NCI-H774 (cell line): Measurements from ENCODE around the gene TTC28.

Experiments
- DNase-seq: peaks from one replicate; lab custom pipeline; 2025; lab: John Stamatoyannopoulos, UW

Gene TTC28

GRCh38 chr22:28268850-28269249, 410.8 kb downstream of the TTC28 start:
- no peak for DNase-seq

- DNase-seq = no peak
Observed at GRCh38 chr22:28268171-28268570, 411.5 kb downstream of the TTC28 start.

DNA sequence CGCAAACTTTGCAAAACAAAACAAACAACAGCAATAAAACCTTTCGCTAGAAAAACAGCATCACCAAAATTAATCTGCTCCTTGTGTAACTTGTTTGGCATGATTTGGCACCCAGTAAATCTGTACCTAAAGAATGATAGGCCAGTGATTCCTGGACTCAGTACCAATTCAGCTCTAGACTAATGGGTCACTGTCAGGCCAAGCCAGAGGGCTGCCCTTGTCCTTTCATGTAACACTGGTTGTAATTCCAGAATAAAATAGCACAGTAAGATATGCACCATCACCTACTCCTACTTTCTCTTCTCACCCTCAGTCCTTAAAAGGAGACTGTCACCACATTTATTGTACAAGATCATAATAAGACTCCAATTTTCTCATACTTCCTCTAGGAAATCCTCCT, 419.0 kb downstream of the TTC28 start:
- no peak for DNase-seq

DNA sequence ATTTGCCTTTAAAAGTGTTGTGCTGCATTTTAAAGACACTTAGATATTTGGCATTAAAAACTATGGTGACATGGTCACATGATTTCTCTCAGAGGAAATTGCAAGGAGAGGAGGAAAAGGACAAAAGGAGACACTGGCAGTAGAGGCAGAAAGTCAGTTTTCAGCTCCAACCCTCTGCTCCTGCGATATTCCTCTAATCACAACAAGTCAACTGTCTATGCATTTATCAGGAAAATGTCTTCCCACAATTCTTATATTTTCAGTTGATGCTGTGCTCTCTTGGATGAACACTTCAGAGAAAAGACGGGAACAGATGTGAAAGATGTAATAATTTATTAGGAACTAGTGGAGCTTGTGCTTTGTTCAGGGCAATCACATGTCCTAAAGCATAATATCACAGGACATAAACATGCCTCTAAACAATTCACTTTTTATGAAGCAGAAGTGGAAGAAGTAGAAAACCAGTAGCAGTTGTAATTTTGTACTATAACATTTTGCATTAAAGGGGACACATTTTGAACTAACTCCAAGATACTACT, 419.8 kb downstream of the TTC28 start:
- no peak for DNase-seq

GRCh38 chr22:28254396-28254795, 425.2 kb downstream of the TTC28 start:
- no peak for DNase-seq

GRCh38 chr22:28252539-28252938, 427.1 kb downstream of the TTC28 start:
- DNase-seq = no peak

GRCh38 chr22:28250036-28250695, 429.5 kb downstream of the TTC28 start:
- DNase-seq = no peak

DNA sequence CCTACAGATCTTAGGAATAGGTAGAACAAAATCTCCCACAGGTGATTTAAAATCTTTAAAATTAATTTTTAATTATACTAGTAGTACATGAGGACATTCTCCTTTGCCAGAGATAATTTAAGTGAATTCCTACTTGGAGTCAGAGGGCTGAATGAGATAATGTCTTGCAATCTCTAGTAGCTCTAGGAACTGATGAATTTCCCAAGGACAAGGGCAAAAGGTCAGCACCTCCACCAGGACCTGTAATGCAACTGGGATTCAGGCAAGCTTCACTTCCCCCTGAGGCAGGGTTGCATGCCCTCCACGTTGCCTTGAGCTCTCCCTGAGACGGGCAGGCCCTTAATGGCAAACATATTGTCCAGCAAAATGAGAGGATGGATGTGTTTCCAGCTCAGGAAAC, 430.2 kb downstream of the TTC28 start:
- DNase-seq = no peak

DNA sequence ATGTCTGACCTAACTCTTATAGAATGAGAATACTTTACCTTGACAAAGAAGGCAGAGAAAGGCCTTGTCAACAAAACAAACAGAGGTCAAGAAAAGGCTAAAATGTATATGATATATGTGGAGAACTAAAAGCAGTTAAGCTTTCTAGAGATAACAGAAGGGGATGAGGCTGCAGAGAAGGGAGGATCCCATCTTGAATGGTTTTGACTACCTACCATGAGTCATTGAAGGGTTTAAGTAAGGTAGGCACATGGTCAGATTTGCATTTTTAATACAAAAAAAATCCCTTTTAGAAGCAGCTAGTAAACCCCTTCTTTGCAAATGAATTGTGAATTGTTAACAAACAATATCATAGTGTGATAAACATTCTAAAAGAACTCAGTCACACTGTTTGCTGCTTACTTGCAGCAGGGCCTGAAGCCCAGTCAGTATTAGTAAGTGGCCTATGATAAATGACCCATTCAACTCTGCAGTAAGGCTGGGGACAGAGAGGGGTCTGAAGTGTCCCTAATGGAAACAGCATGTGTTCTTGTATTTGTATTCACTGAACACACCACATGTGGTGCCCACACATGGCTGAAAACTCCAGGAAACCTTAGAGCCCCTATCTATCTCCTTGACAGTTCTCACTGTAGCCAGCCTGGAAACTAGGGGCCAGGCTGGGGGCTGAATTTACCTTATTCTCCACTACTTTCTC, 431.8 kb downstream of the TTC28 start:
- DNase-seq = no peak

DNA sequence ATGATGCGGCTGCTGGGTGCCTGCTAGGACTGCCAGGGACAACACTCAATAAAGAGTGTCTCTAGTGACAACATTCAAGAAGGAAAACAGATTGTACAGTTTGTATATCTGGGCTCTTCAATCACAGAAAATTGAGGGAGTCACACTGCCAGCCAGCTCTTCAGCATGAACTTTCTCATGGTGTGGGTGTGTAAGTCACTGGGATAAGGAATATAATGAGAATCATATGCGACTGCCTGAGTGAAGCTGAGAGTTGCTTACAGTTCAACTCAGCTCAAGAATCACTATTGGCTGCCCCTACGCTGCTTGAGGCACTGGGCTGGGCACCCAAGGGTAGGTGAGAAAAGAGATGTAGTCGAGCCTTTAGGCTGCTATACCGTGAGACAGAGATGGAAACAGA, 432.5 kb downstream of the TTC28 start:
- DNase-seq = no peak

- DNase-seq = no peak
Observed at GRCh38 chr22:28246397-28246796, 433.2 kb downstream of the TTC28 start.

DNA sequence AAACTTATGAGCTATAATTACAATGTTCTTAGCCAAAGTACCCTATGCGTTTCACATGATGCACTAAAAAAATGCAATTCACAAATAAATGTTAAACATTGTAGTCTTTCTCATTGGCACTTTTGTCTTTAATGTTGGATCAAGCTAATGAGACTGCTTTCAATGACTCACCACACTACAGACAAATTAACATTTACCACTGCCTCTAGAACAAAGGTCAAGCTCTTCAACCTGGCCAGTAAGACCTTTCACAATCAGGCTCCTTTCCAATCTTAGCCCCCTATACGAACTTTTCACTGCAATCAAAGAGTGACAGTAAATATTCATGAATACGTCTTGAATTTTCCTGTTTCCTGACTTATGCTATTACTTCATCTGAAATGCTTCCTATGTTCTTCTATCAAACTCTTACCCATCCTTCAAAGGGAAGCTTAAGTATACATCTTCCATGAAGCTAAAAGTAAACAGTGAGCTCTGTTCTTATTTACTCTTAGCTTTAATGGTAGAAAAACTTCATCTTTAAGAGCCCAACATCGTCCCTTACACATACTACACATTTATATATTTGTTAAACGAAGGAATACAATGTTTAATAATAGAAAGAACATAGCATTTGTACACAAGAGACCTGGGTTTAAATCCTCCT, 433.9 kb downstream of the TTC28 start:
- no peak for DNase-seq

DNA sequence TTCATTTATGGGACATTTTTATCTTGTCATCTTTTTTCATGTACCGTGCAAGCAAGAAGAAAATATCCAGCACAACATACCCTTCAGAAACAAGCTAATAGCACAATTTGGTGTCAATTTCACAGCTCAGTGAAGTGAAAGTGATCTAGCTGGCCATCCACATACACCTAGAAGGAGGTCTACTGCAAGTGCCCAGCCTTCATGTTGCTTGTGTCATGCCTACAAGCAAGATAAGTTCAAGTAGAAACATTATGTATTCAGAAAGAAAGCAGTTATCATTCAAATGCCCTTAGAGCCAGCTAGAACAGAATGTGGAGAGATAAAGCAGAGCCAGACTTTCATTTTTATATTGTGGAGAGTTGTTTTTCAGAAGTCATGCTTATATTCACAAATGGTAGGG, 434.9 kb downstream of the TTC28 start:
- no peak for DNase-seq

- no peak for DNase-seq
Observed at GRCh38 chr22:28243539-28243938, 436.1 kb downstream of the TTC28 start.

DNA sequence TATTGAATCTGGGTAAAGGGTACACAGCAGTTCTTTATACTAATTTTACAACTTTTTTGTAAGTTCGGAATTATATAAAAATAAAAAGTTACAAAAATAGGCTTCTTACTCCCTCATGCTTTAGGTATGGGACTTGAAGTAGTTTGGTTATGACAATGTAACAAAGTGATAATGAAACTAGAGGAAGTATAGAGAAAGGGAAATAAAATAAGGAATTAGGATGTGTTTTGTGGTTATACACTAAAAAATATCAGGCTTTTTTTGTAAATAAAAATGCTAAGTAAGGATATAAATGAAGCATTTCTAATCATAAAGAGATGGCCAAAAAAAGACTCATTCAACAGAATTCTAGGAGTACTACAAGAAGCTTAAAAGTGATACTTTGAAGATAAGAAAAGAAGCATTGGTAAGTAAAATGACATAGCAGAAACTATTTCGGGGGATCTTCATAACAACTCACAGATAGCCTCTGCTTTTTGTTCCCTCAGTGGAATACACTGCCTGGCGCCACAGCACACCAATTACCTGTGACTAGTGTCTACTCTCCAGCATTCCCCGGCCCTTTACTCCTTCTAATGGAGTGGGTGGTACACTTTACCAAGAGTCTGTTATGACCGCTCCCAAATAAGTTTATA, 437.9 kb downstream of the TTC28 start:
- DNase-seq = no peak

DNA sequence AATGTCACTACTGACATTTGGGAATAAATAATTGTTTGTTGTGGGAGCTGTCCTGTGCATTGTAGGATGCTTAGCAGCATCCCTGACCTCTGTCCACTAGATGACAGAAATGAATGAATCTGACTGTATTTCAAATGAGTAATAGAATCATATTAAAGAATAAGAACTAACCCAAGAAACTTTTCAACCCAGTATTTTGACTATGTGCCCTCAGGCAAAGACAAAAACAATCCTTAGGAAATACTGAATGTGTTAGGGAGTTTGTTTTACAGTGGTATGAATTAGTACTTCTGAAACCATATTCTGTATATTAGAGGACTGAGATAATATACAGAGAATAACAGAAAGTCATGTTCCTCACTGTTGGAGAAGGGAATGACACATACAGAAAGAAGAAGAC, 439.7 kb downstream of the TTC28 start:
- DNase-seq = no peak

- no peak for DNase-seq
Observed at GRCh38 chr22:28237783-28238182, 441.9 kb downstream of the TTC28 start.

GRCh38 chr22:28237112-28237511, 442.5 kb downstream of the TTC28 start:
- DNase-seq = no peak

- DNase-seq = no peak
Observed at GRCh38 chr22:28232204-28232603, 447.4 kb downstream of the TTC28 start.

- DNase-seq = no peak
Observed at GRCh38 chr22:28231441-28231840, 448.2 kb downstream of the TTC28 start.

GRCh38 chr22:28230671-28231070, 449.0 kb downstream of the TTC28 start:
- no peak for DNase-seq

DNA sequence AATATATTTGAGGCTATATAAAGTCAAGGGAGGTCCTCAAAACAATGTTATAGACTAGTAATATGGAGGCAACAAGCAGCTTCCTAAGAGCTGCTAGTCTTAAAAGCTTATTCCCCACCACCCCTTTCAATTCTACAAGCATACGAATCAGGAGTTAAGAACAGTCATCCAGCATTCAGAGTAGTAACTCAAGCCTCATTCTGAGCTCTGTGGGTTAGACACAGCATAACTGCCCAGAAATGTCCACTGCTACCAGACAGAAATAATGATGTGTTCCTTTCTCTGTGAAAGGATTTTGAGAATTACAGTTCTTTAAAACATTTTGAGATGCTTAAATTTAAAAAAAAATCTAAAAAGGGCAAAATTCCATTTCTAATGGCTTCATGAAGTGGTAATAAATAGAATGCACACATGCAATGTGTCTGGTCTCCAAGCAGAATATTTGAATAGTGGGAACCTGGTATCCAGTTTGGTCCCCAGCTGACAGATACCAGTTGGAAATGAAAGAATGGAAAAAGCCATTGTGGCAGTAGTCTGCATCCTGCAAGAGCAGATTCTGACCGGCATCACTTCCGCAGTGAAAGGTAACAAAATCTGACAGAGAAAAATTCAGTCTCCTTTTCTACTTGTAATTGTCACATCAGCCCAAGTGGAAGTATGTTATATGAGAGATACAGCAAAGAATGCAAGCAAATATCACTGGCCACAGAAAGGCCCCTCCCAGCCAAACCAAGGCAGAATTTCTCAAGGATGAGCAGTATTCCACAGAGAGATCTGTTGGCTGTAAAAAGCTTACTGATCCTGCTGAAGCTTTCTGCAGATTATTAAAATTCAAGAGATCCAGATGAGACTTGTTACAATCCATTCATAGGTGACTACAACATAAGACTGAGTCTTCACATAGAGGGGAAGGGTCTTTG, 449.8 kb downstream of the TTC28 start:
- no peak for DNase-seq
